GM19455 (cell line): ENCODE measurements around the gene BACH2.
A peak's percentile ranks its signal among the peaks of the same experiment; 100 is the strongest.

ENCODE experiments used
- ATAC-seq: cut with Tn5 transposase; IDR thresholded peaks from one replicate; pipeline ENCODE4 v1.9.1; 2021; ENCODE audit not compliant: unreplicated experiment

Gene BACH2

DNA sequence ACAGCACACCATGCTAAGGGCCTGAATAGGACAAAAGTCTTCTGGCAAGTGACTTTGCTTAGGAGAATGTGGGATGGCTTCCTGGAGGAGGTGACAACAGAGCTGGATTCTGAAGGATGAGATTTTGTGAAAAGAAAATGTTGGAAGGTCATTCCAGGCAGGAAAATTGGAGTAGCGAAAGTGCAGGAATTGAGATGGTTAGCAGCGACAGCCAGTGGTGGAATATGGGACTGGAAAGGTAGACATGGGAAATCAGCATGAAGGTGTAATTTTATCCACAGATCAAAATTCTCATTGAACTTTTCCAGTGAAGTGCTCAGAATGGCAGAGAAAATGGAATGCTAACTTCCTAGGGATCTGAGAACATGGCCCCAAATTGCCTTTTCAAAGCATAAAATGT is 5.7 kb upstream of the BACH2 start:
- ATAC-seq = no peak

- no peak for ATAC-seq
Measured at GRCh38 chr6:90301816-90302215, 5.2 kb upstream of the BACH2 start.

DNA sequence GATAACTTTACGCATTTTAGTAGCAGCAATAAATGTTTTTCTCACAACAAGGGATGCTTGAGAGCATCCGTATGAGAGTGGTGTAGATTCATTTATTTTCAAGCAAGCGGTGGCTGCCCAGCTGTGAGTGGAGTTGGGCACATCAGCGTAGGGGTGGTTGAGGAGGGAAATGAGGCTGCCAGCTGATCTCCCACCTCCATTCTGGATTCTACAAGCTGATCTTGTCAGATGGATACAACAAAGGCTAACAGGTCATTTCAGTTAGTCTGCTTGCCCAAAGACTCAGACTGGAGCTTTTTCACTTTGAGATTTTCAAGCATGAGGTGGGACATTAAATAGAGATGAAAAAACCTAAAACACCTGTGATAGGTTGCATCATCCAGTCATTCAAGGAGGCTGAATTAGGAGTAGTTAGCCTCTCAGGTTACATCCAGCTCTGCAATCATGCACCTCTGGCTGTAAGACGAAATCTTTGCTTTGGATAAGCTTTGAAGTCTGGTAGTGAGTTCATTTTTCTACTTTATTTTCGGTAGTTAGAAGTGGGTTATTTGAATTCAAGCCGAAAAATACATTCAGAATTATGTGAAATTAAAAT is 1.9 kb upstream of the BACH2 start:
- ATAC-seq = no peak

DNA sequence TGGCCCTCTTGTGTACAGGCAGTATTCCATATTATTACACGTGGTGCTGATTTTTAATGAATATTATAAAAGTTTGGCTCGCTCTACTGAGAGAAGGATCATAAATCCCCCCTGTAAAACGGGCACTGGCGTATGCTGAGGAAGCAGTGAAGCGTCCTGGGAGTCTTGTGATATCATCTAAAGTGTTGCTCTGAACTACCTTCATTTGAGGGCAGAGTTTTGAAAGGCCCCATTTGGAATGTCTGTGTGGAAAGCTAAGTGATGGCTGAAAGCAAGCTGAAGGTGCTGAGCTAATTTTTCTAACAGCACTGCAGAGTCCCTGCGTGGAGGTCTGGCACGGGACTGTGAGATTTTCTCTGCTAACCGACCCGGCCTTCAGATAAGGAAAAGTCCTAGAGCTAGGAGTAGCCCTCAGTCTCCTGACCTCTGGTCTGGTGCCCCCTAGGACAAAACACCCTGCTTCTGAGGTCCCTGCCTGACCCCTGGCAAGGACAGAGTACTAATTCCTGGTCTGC is 1.3 kb upstream of the BACH2 start:
- ATAC-seq = no peak

DNA sequence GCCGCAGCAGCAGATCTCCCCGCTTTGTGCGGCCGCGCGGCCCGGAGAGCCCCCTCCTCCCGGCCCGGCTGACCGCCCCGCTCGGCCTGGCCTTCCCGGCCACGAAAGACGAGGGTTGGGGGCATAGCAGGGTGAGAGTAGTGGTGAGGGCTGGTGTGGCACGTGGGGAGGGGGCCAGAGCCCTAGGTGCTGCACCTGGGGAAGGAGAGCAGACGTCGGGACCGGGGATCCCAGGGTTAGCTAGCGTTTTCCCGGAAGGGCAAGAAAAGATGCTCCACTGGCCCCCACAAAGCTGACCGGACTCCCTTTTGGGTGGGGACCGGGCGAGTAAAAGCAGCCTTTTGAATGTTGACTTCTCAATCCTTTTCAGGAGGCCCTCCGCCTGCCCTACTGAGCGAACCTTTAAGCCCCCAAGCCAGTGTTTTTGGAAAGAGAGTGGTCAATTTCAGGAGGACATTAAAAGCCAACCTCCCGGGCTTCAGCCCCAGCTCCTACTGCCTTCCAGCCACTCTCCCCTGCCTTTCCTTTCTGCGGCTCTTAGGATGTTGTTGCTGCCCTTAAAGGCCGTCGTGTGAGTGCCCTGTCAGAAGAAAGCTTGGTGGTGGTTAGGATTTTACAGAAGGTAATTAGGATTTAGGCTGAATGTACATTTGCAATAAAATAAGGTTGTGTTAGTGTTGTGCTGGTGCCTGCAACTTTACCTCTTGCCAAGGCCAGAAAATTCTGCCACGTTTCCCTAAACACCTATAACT is 648 bp upstream of the BACH2 start:
- ATAC-seq = no peak

GRCh38 chr6:90295854-90296340 is 746 bp downstream of the BACH2 start:
- peak; percentile 44 for ATAC-seq

DNA sequence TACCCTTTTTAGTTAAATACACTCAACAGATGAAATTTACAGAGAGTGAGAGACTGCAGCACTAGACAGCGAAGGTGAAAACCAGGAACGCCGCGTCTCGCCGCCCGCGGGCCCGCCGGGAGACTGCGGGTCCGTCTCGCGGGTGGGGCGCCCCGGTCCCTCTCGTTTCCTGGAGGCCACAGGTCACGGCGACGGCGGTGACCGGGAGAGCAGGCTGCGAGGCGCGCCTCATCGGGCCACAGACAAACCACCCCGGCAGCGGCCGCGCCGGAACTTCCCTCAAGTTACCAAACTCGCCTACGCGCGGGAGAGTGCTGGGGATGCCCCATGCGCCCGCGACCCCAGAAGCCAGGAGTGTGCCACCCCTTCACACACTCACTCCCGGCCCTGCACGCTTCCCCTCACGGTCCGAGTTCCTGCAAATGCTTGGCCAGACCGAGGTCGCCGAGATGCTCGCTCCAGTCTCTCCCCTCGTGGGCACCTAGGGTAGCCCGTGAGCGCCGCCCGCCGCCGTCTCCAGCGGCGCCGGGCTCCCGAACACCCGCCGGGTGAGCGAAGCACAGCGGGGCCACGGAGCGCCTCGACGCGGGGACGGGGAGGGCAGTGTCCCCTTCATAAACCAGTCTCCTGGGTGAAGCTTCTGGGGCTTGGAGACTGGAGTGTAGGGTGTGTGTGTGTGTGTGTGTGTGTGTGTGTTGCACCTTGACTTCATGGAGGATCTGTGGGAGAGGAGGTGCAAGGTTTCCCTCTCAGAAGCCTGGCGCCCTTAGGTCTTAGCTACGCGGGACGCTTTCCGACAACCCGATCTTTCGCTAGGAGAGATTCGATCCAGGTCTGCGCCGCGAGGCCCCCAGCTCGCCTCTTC is 1.4 kb downstream of the BACH2 start:
- no peak for ATAC-seq

GRCh38 chr6:90294614-90294988 is 2.0 kb downstream of the BACH2 start:
- ATAC-seq = no peak

- no peak for ATAC-seq
Measured at GRCh38 chr6:90294008-90294511, 2.6 kb downstream of the BACH2 start.

GRCh38 chr6:90293319-90293953 is 3.2 kb downstream of the BACH2 start:
- ATAC-seq = no peak

DNA sequence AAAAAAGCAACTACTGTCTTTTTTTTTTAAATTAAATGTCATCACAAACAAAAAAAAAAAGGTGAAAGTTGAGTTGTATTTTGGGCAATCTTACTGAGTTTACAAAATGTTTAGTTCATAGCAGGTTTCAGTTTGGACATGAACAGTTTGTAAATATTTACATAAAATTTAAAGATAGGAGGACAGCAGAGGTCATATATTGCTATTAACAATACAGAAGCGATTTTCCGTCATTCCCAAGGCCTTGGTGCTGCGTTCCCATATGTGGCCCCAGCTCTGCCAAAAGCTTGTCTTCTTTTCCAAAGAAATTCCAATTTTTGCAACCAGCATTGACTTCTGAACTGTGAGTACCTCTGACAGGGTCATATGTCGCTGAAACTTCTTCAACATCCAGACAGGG is 5.1 kb downstream of the BACH2 start:
- ATAC-seq = no peak

GRCh38 chr6:90290811-90291420 is 5.7 kb downstream of the BACH2 start:
- no peak for ATAC-seq

GRCh38 chr6:90289902-90290301 is 6.7 kb downstream of the BACH2 start:
- no peak for ATAC-seq

- ATAC-seq = no peak
Measured at GRCh38 chr6:90288404-90288803, 8.2 kb downstream of the BACH2 start.

DNA sequence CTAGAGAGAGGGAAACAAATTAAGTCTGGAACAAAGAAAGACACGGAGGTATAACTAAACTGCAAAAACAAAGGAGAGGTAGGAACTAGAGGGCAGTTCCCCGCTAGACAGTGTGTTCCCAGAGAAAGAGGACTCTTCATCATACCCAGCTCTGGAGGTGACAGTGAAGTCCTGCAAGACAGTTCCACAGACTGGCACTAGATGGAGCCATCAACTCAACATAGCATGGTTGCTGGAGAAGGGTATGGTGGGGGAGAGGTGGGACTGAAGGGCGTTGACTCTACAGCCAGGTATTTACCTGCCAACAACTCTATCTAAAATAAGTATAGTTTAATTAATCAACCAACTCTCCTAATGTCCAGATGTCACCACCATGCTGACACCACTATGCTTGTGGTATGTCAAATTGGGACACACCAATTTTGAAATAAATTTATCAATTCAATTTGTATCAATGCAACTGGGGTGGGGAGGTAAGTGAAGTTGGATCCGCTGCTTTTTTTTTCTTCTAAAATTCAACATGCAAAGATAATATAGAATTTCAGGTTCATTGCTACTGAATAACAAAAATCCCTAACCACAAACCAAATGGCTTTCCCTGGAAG is 9.7 kb downstream of the BACH2 start:
- ATAC-seq = no peak

DNA sequence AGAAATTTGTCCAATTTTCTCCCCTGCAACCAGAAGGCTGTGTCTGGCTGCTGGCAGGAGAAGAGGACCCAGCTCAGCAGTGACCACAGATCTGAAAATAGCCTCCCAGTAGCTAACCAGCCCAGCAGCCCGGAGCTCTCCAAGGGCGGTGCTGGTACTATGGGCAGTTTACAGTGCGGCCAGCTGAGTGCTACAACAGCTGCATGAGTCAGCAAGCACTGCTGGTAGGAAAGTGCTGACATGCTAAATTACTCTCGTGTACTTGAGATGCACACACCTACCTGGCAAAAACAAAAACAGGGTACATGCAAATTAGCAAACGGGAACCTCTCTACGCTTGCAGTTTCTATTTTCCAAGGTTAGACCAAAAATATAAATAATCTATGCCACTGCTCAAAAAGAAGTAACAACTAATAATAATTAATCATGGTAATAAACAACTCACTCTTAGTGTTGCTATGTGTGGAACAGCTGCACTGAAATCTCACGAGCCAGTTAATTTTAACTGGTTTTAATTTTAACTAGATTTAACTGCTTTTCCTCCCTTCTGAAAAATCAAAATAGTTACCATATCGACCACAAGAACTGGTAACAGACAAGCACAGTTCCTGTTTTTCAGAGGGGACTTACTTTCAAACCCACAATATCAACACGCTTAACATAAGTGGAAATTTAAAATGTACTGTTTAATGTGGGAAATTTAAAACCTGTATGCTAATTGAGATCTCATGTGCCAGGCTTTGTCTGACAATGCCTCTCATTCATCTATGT is 10.8 kb downstream of the BACH2 start:
- peak; percentile 55 for ATAC-seq

GRCh38 chr6:90285042-90285481 is 11.6 kb downstream of the BACH2 start:
- peak; percentile 61 for ATAC-seq

DNA sequence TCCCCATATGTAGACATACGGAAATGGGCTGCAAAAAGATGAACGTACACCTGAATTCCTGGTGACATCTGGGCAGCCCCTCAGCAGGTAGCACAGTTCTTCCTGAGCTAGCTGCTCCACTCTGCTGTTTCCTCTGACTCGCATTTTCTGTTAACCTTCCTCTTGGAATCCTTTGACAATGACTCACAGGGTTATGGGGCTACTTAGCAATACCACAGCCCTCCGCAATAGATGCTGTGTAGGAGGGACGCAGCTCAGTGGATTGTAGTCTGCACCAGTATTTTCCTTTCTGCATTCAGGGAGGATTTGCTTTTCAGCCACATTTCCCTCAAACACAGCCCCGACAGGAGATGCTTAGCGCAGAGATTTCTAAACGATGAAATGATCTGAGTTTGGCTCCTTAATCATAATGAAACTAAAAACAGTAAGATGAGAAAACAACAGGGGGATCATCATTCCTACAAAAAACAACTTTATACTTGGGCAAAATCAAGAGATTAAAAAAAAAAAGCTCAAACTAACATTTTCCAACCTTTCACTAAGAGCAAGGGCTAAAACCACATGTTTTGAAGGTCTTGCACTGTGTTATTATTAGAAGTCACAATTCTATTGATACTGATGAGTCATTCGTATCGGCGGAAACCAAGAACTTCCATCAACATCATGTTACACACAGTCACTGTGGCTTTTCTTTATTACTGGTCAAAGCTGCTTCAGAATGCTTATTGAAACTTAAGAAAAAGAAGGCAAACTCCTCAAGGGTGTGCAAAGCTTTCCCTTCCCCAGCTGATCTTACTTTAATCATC is 12.2 kb downstream of the BACH2 start:
- ATAC-seq = peak; percentile 90
